PFSK-1 (cell line): ENCODE results near the gene HIPK2.

ENCODE experiments used
- FOXP2 ChIP-seq: optimal IDR thresholded peaks from 2 replicates; pipeline ENCODE3; 2011; ENCODE audit warnings: borderline replicate concordance, control low read depth, inconsistent platforms; ENCODE audit not compliant: insufficient read depth; ENCODE audit errors: extremely low read length, extremely low read depth
- POLR2AphosphoS5 ChIP-seq: IDR thresholded peaks from 2 replicates; pipeline ENCODE4 v1.6.1; 2012; ENCODE audit warnings: low read depth, mild to moderate bottlenecking, control low read depth, low read length, moderate library complexity
- REST ChIP-seq, 2 experiments: IDR thresholded peaks; 2 replicates each; pipeline versions ENCODE4 v1.6.1 to v1.8.0; 2011 to 2012; ENCODE audit warnings: low read depth in 2 of 2, low read length in 2 of 2, control low read depth in 1 of 2, inconsistent platforms in 1 of 2, mild to moderate bottlenecking in 1 of 2, moderate library complexity in 1 of 2; ENCODE audit not compliant: insufficient read depth in 1 of 2
- SIN3A ChIP-seq: IDR thresholded peaks from 2 replicates; pipeline ENCODE4 v1.6.1; 2012; ENCODE audit warnings: mild to moderate bottlenecking, low read length, moderate library complexity, borderline replicate concordance; ENCODE audit not compliant: insufficient read depth
- TAF1 ChIP-seq: IDR thresholded peaks from 2 replicates; pipeline ENCODE4 v1.6.1; 2012; ENCODE audit warnings: low read length, control low read depth, borderline replicate concordance; ENCODE audit not compliant: insufficient read depth

HIPK2 gene

DNA sequence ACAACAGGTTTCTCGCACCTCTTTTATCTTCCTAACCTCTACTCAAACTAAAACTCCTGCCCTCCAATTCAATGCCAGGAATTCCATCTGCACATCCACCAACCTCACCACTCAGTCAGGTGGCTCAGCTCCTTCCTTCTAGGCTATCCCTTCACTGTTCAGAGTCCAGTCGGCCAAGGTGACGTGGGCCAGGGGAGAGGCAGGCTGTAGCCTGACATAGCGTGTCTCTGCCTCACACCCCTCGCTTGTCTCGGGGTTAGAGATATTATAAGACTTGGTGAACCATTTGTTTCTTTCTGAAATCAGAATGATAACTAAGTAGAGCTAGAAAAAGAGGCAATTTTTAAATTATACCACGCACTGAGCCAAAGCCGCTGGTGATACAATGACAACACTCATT lies 31.1 kb downstream of the HIPK2 start:
- TF ChIP-seq SIN3A (no peak), FOXP2 (no peak), POLR2AphosphoS5 (no peak), TAF1 (no peak), REST (IDR thresholded peaks at IDR 0.05; ENCODE audit: insufficient read depth in 1 of 2, low read depth in 2 of 2, low read length in 2 of 2) (no peak)

GRCh38 chr7:139745678-139746143 lies 32.1 kb downstream of the HIPK2 start:
- TF ChIP-seq SIN3A: no peak
- TF ChIP-seq POLR2AphosphoS5: no peak
- TF ChIP-seq TAF1: no peak
- TF ChIP-seq FOXP2: no peak
- TF ChIP-seq REST (IDR thresholded peaks at IDR 0.05; ENCODE audit: insufficient read depth in 1 of 2, low read depth in 2 of 2, low read length in 2 of 2): no peak

DNA sequence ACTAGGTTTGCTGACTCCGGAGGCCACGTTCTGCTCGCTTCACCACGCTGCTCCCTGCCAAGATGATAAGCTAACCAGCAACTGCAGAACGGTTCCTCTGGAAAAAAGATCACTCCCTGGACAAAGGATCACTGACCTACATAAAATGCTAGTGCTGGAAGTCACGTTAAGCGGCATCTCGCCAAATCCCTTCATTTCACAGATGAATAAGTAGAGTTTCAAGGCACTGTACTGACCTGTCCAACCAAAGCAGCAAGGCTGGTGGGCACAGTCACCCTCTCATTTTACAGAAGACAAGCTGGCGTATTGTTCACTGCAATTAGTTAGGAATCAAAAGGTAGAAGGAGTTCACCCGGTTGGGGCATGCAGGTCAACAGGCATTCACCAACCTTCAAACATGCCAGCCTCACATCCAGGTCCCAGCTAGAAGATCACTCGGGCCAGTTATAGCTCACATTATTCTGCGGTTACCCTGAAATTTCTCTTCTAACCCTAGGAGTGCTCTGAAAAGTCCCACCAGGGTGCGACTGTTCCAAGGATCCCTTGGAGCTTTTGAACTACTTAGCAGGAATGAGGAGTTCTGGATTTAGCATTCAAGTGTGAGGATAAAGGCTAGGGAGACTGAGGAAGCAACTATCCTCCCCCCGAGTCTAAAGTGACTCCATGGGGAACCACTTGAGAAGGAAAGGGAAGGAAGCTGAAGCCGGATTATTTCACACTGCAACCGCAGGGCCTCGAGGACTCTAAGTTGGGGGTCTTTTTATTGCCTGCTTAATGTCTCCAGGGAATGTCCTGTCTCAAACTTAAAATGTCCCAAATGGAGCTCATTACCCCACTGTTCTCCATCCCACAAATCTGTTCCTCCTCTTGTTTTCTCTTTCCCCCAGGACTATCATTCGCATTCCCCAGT lies 32.8 kb downstream of the HIPK2 start:
- TF ChIP-seq TAF1: no peak
- no peak for TF ChIP-seq FOXP2
- TF ChIP-seq REST (IDR thresholded peaks at IDR 0.05; ENCODE audit: insufficient read depth in 1 of 2, low read depth in 2 of 2, low read length in 2 of 2): no peak
- no peak for TF ChIP-seq POLR2AphosphoS5
- no peak for TF ChIP-seq SIN3A

DNA sequence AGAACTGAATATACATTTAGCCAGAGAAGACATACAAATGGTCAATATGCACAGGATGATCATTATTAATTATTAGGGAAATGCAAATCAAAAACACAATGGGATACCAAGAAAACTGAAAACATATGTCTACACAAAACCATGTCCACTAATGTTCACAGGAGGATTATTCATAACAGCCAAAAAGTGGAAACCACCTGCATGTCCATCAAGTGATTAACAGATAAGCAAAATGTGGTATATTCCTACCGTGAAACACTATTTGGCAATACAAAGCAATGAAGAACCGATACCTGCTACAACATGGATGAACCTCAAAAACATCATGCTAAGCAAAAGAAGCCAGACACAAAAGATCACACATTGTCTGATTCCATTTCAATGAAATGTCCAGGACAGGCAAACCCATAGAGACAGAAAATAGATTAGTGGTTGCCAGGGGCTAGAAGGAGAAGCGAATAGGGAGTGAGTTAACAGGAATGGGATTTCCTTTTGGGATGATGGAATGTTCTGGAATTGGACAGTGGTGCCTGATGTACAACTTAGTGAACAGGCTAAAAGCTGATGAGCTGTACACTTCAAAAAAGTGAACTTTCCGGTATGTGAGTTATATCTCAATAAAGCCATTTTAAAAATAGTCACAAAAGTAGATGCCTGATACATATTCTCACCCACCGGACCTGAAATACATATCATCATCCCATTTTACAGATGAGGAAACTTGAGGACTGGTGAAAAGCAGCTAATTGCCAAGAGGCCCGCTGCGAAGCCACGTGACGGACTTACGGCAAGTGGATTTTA lies 33.6 kb downstream of the HIPK2 start:
- TF ChIP-seq TAF1: no peak
- TF ChIP-seq SIN3A: no peak
- TF ChIP-seq POLR2AphosphoS5: no peak

DNA sequence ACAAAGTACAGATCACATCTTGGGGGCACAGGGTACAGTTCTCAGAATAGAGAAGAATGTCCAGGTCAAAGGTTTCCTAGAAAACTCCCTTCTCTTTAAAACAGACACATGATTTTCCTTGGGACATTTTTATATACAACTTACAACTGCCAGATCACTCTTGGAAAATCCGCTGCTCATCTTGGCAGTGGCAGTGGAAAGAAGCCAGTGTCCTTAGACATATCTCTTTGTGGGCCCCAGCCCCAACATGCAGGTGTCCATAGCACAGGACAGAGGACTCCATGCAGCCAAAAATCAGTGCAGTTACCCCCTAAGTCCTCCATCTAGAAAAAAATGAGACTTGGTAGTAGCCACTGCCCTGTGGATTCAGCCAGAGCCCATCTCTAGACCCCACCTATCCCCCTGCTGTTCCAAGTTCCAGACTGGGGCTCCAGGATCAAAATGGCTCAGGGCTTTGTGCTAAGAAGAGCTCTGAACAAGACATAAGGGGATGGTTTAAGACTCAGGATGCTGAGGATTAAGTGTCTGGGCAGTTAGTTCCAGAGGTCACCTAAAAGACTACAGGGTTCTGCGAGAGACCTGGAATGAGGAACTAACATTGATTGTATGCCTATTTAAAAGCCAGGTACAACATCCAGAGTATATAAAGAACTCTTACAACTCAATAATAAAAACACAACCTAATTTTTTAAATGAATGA lies 34.4 kb downstream of the HIPK2 start:
- TF ChIP-seq FOXP2 (no peak), POLR2AphosphoS5 (no peak), REST (IDR thresholded peaks at IDR 0.05; ENCODE audit: insufficient read depth in 1 of 2, low read depth in 2 of 2, low read length in 2 of 2) (no peak), SIN3A (no peak), TAF1 (no peak)
